Medulla oblongata (tissue), 1 donor: ENCODE measurements around the gene USH2A.
A peak's percentile ranks its signal among the peaks of the same experiment; 100 is the strongest.

Source experiments
- DNase-seq: peaks from one replicate; pipeline ENCODE4 v3.0.0-alpha.2; 2015; ENCODE audit errors: extremely low spot score

The USH2A gene

GRCh38 chr1:215645182-215645581 is 778.1 kb downstream of the USH2A start:
- no peak for DNase-seq

- DNase-seq, result no peak
These were observed 779.5 kb downstream of the USH2A start for GRCh38 chr1:215643592-215644321.

- no peak for DNase-seq
These were observed 782.7 kb downstream of the USH2A start for GRCh38 chr1:215640429-215641148.

GRCh38 chr1:215637041-215637573 is 786.1 kb downstream of the USH2A start:
- peak; percentile 70 for DNase-seq

- DNase-seq, result no peak
These were observed 786.8 kb downstream of the USH2A start for GRCh38 chr1:215636258-215636965.

GRCh38 chr1:215635827-215636226 is 787.4 kb downstream of the USH2A start:
- DNase-seq, result no peak

- DNase-seq, result no peak
These were observed 791.8 kb downstream of the USH2A start for GRCh38 chr1:215631489-215631888.

GRCh38 chr1:215631040-215631439 is 792.2 kb downstream of the USH2A start:
- no peak for DNase-seq

- no peak for DNase-seq
These were observed 797.3 kb downstream of the USH2A start for GRCh38 chr1:215625949-215626348.

GRCh38 chr1:215623162-215623561 is 800.1 kb downstream of the USH2A start:
- no peak for DNase-seq

- no peak for DNase-seq
These were observed 805.3 kb downstream of the USH2A start for GRCh38 chr1:215617979-215618378.

GRCh38 chr1:215612391-215612790 is 810.9 kb downstream of the USH2A start:
- no peak for DNase-seq

GRCh38 chr1:215608646-215609045 is 814.6 kb downstream of the USH2A start:
- DNase-seq, result no peak

GRCh38 chr1:215607412-215607811 is 815.8 kb downstream of the USH2A start:
- DNase-seq, result no peak

- no peak for DNase-seq
These were observed 816.6 kb downstream of the USH2A start for GRCh38 chr1:215606564-215607168.

- DNase-seq, result no peak
These were observed 817.2 kb downstream of the USH2A start for GRCh38 chr1:215606036-215606435.

GRCh38 chr1:215605011-215605621 is 818.1 kb downstream of the USH2A start:
- no peak for DNase-seq

GRCh38 chr1:215603319-215603718 is 819.9 kb downstream of the USH2A start:
- no peak for DNase-seq

GRCh38 chr1:215601276-215601675 is 822.0 kb downstream of the USH2A start:
- DNase-seq, result no peak

- no peak for DNase-seq
These were observed 822.4 kb downstream of the USH2A start for GRCh38 chr1:215600867-215601266.

GRCh38 chr1:215600258-215600792 is 822.9 kb downstream of the USH2A start:
- no peak for DNase-seq
